Fibroblast of lung (primary cell): ENCODE results near the gene SELENOS.

Experiments
- EZH2 ChIP-seq: IDR thresholded peaks from 2 replicates; pipeline ENCODE4 v1.5.1; 2012; ENCODE audit warnings: low read length, control low read depth, mild to moderate bottlenecking; ENCODE audit errors: missing control alignments
- TF ChIP-seq, protein P1 (sequence below), 2 donors: IDR thresholded peaks in 1 of 2; conservative IDR thresholded peaks in 1 of 2; 1 replicate in 1 of 2; 2 replicates in 1 of 2; pipeline ENCODE4 v1.5.1; 2011 to 2012; ENCODE audit warnings: low read length in 2 of 2, control low read depth in 1 of 2, inconsistent platforms in 1 of 2, low read depth in 1 of 2, mild to moderate bottlenecking in 1 of 2

DNA sequence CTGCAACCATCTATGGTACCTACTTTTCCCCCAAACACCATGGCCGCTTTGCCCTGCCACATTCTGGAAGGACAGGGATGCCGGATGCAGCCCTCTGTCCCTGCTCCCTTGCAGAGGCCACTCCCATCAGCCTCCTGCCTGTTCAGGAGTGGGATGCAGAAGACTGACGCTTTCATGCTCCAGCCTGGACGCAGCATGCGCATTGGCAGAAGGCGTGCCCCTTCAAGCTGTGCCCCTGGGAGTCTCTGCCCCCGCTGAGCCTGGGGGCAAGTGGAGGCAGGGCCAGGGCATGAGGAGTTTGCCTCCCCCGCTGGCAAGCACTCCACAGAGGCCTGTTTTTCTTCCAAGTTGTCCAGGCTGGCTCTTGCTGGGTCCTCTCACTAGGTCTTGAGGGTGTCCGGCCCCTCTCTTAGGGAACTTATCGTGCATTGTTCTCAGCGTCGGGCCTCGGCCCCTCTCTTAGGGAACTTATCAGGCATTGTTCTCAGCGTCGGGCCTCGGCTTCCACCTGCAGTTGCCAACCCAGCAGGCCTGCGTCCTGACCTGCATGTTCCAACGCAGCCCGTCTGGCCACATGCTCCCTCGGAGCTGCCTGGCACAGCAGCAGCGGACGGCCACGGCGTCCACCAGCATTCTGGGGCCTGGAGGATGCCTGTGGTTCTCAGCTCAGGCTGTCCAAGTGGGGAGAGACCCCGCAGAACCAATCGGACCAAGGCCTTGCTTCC lies 32.3 kb upstream of the SELENOS start:
- TF ChIP-seq, protein P1, sequence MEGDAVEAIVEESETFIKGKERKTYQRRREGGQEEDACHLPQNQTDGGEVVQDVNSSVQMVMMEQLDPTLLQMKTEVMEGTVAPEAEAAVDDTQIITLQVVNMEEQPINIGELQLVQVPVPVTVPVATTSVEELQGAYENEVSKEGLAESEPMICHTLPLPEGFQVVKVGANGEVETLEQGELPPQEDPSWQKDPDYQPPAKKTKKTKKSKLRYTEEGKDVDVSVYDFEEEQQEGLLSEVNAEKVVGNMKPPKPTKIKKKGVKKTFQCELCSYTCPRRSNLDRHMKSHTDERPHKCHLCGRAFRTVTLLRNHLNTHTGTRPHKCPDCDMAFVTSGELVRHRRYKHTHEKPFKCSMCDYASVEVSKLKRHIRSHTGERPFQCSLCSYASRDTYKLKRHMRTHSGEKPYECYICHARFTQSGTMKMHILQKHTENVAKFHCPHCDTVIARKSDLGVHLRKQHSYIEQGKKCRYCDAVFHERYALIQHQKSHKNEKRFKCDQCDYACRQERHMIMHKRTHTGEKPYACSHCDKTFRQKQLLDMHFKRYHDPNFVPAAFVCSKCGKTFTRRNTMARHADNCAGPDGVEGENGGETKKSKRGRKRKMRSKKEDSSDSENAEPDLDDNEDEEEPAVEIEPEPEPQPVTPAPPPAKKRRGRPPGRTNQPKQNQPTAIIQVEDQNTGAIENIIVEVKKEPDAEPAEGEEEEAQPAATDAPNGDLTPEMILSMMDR (conservative IDR thresholded peaks at IDR 0.05 in 1 of 2, IDR thresholded peaks at IDR 0.05 in 1 of 2; ENCODE audit: low read depth in 1 of 2, low read length in 2 of 2) = no peak
- TF ChIP-seq EZH2 = no peak
